Muscle layer of colon (tissue), 2 donors: Measurements from ENCODE around the gene SMO.
"Not testable (repeated sequence)": the region's sequence is repeated elsewhere in the genome, so short reads cannot be mapped to it uniquely, and the experiment has no call there.

ENCODE experiments used
- H3K27ac ChIP-seq: one replicate; pipeline ENCODE4 v1.7.0; 2013; ENCODE audit warnings: low read depth, mild to moderate bottlenecking, low read length, moderate library complexity
- H3K27me3 ChIP-seq, 2 donors: one replicate each; pipeline ENCODE4 v1.7.0; 2013; ENCODE audit warnings: low read length in 2 of 2, mild to moderate bottlenecking in 2 of 2; ENCODE audit not compliant: insufficient read depth in 2 of 2, control insufficient read depth in 1 of 2
- H3K36me3 ChIP-seq: one replicate; pipeline ENCODE4 v1.7.0; 2013; ENCODE audit warnings: mild to moderate bottlenecking, low read length; ENCODE audit not compliant: insufficient read depth
- H3K4me1 ChIP-seq: one replicate; pipeline ENCODE4 v1.7.0; 2013; ENCODE audit warnings: mild to moderate bottlenecking, low read length; ENCODE audit not compliant: insufficient read depth
- H3K4me3 ChIP-seq, 2 donors: one replicate each; pipeline ENCODE4 v1.7.0; 2013; ENCODE audit warnings: low read length in 2 of 2, low read depth in 1 of 2, mild to moderate bottlenecking in 1 of 2, moderate library complexity in 1 of 2
- H3K9ac ChIP-seq: one replicate; pipeline ENCODE4 v1.7.0; 2013; ENCODE audit warnings: low read length
- H3K9me3 ChIP-seq: one replicate; pipeline ENCODE4 v1.7.0; 2013; ENCODE audit warnings: mild to moderate bottlenecking, low read length
- donor health status: abdominal sarcoma.
- donor health status: Adenocarcinoma of cecum.

SMO gene

GRCh38 chr7:129173861-129174260, 14.6 kb upstream of the SMO start:
- not testable (repeated sequence) for H3K4me3 ChIP-seq, H3K27me3 ChIP-seq, H3K9me3 ChIP-seq, H3K27ac ChIP-seq, H3K4me1 ChIP-seq, H3K9ac ChIP-seq, H3K36me3 ChIP-seq

GRCh38 chr7:129176916-129177710, 11.3 kb upstream of the SMO start:
- no peaks in the 10 kb centered on the region for H3K27me3 ChIP-seq
- no peaks in the 10 kb centered on the region for H3K36me3 ChIP-seq

GRCh38 chr7:129184981-129185670, 3.3 kb upstream of the SMO start:
- no peaks in the 10 kb centered on the region for H3K27me3 ChIP-seq
- H3K4me1 ChIP-seq = peaks cover 8% of the 10 kb centered on the region
- H3K36me3 ChIP-seq = no peaks in the 10 kb centered on the region
- H3K9me3 ChIP-seq = no peaks in the 10 kb centered on the region
- H3K9ac ChIP-seq = no peak overlapping the region
- H3K27ac ChIP-seq = no peak overlapping the region
- no peak overlapping the region for H3K4me3 ChIP-seq

More at GRCh38 chr7:129176916-129177710, 11.3 kb upstream of the SMO start:
- no peak overlapping the region for H3K9ac ChIP-seq
- no peaks in the 10 kb centered on the region for H3K4me1 ChIP-seq
- no peaks in the 10 kb centered on the region for H3K9me3 ChIP-seq
- no peak overlapping the region for H3K4me3 ChIP-seq
- no peak overlapping the region for H3K27ac ChIP-seq

GRCh38 chr7:129186749-129187260, 1.6 kb upstream of the SMO start:
- Histone ChIP-seq H3K36me3 (no peaks in the 10 kb centered on the region), H3K4me1 (peaks cover 13% of the 10 kb centered on the region), H3K9ac (no peak overlapping the region), H3K4me3 (no peak overlapping the region), H3K9me3 (no peaks in the 10 kb centered on the region), H3K27me3 (no peaks in the 10 kb centered on the region), H3K27ac (no peak overlapping the region)

- H3K4me1 ChIP-seq = peaks cover 13% of the 10 kb centered on the region
- H3K9ac ChIP-seq = no peak overlapping the region
- H3K27ac ChIP-seq = peak overlapping the region; percentile 74
- no peaks in the 10 kb centered on the region for H3K9me3 ChIP-seq
- H3K36me3 ChIP-seq = no peaks in the 10 kb centered on the region
- H3K4me3 ChIP-seq = peak overlapping the region; percentile 75 to 89
- no peaks in the 10 kb centered on the region for H3K27me3 ChIP-seq
Measured at GRCh38 chr7:129187681-129188371, 607 bp upstream of the SMO start.

- Histone ChIP-seq H3K9ac (peak overlapping the region; percentile 78), H3K9me3 (no peaks in the 10 kb centered on the region), H3K27me3 (no peaks in the 10 kb centered on the region), H3K4me1 (peaks cover 13% of the 10 kb centered on the region), H3K27ac (peak overlapping the region; percentile 74), H3K4me3 (peak overlapping the region; percentile 75 to 89), H3K36me3 (no peaks in the 10 kb centered on the region)
Measured at GRCh38 chr7:129188892-129189660, 643 bp downstream of the SMO start.

GRCh38 chr7:129189661-129190310, 1.4 kb downstream of the SMO start:
- peak overlapping the region; percentile 78 for H3K9ac ChIP-seq
- H3K4me3 ChIP-seq = peak overlapping the region; percentile 75 to 89
- H3K36me3 ChIP-seq = no peaks in the 10 kb centered on the region
- peaks cover 13% of the 10 kb centered on the region for H3K4me1 ChIP-seq
- H3K27me3 ChIP-seq = no peaks in the 10 kb centered on the region
- no peak overlapping the region for H3K27ac ChIP-seq
- no peaks in the 10 kb centered on the region for H3K9me3 ChIP-seq

- H3K9me3 ChIP-seq = no peaks in the 10 kb centered on the region
- no peaks in the 10 kb centered on the region for H3K36me3 ChIP-seq
- H3K27me3 ChIP-seq = no peaks in the 10 kb centered on the region
- H3K4me3 ChIP-seq = no peak overlapping the region
- H3K4me1 ChIP-seq = peaks cover 13% of the 10 kb centered on the region
- no peak overlapping the region for H3K27ac ChIP-seq
- no peak overlapping the region for H3K9ac ChIP-seq
Measured at GRCh38 chr7:129191272-129191671, 2.8 kb downstream of the SMO start.

- Histone ChIP-seq H3K27ac (no peak overlapping the region), H3K4me3 (no peak overlapping the region), H3K27me3 (no peaks in the 10 kb centered on the region), H3K4me1 (peaks cover 13% of the 10 kb centered on the region), H3K9ac (no peak overlapping the region), H3K9me3 (no peaks in the 10 kb centered on the region), H3K36me3 (no peaks in the 10 kb centered on the region)
Measured at GRCh38 chr7:129193892-129194291, 5.5 kb downstream of the SMO start.

GRCh38 chr7:129197771-129198170, 9.3 kb downstream of the SMO start:
- Histone ChIP-seq H3K36me3 (no peaks in the 10 kb centered on the region), H3K4me3 (no peak overlapping the region), H3K4me1 (no peaks in the 10 kb centered on the region), H3K9me3 (no peaks in the 10 kb centered on the region), H3K27ac (no peak overlapping the region), H3K27me3 (no peaks in the 10 kb centered on the region), H3K9ac (no peak overlapping the region)
